Mesenchymal stem cell (in vitro differentiated cells and primary cell): ENCODE measurements around the gene WFDC8.

Source experiments
- DNase-seq: peaks from one replicate; pipeline ENCODE4 v3.0.0-alpha.2; 2013
- H2AFZ ChIP-seq: one replicate; pipeline ENCODE4 v1.6.1; 2013; ENCODE audit warnings: low read depth, mild to moderate bottlenecking, control low read depth, inconsistent platforms, low read length, moderate library complexity
- H2AK5ac ChIP-seq: 2 replicates; pipeline ENCODE4 v1.6.1; 2013; ENCODE audit warnings: low read length, moderate library complexity, mild to moderate bottlenecking, inconsistent platforms; ENCODE audit not compliant: severe bottlenecking
- H2BK120ac ChIP-seq: one replicate; pipeline ENCODE4 v1.6.1; 2013; ENCODE audit warnings: low read depth, mild to moderate bottlenecking, inconsistent platforms, low read length, moderate library complexity
- H2BK12ac ChIP-seq, 2 experiments: one replicate each; pipeline ENCODE4 v1.6.1; 2013; ENCODE audit warnings: inconsistent platforms in 2 of 2, low read length in 2 of 2, mild to moderate bottlenecking in 2 of 2, moderate library complexity in 2 of 2, control low read depth in 1 of 2
- H2BK15ac ChIP-seq: one replicate; pipeline ENCODE4 v1.6.1; 2013; ENCODE audit warnings: mild to moderate bottlenecking, low read depth, inconsistent platforms; ENCODE audit not compliant: poor library complexity, severe bottlenecking
- H2BK5ac ChIP-seq: 2 replicates; pipeline ENCODE4 v1.6.1; 2013; ENCODE audit warnings: low read depth, mild to moderate bottlenecking, low read length, control low read depth, inconsistent platforms; ENCODE audit not compliant: poor library complexity, severe bottlenecking
- H3K14ac ChIP-seq, 2 experiments: one replicate each; pipeline ENCODE4 v1.6.1; 2013; ENCODE audit warnings: inconsistent platforms in 2 of 2, low read length in 2 of 2, control low read depth in 1 of 2, mild to moderate bottlenecking in 1 of 2, moderate library complexity in 1 of 2
- H3K18ac ChIP-seq, 2 experiments: one replicate each; pipeline ENCODE4 v1.6.1; 2013; ENCODE audit warnings: inconsistent platforms in 2 of 2, low read length in 2 of 2, control low read depth in 1 of 2, low read depth in 1 of 2, mild to moderate bottlenecking in 1 of 2
- H3K23ac ChIP-seq, 2 experiments: one replicate each; pipeline ENCODE4 v1.6.1; 2013; ENCODE audit warnings: inconsistent platforms in 2 of 2, low read length in 2 of 2, mild to moderate bottlenecking in 2 of 2, moderate library complexity in 2 of 2, control low read depth in 1 of 2
- H3K27ac ChIP-seq: 2 replicates; pipeline ENCODE4 v1.5.1; 2013; ENCODE audit warnings: mild to moderate bottlenecking, moderate library complexity, low read length, control low read depth, inconsistent platforms; ENCODE audit not compliant: poor library complexity, severe bottlenecking
- H3K27me3 ChIP-seq, 2 experiments: 2 replicates each; pipeline versions ENCODE4 v1.6.1 to v1.7.0; 2013; ENCODE audit warnings: low read length in 2 of 2, mild to moderate bottlenecking in 2 of 2, moderate library complexity in 2 of 2, control low read depth in 1 of 2, inconsistent platforms in 1 of 2; ENCODE audit not compliant: control insufficient read depth in 1 of 2, insufficient read depth in 1 of 2
- H3K36me3 ChIP-seq, 2 experiments: 2 replicates each; pipeline versions ENCODE4 v1.6.1 to v1.7.0; 2013; ENCODE audit warnings: low read length in 2 of 2, control low read depth in 1 of 2, inconsistent platforms in 1 of 2, low read depth in 1 of 2, mild to moderate bottlenecking in 1 of 2; ENCODE audit not compliant: insufficient read depth in 2 of 2, control insufficient read depth in 1 of 2
- H3K4ac ChIP-seq, 2 experiments: one replicate each; pipeline ENCODE4 v1.6.1; 2013; ENCODE audit warnings: inconsistent platforms in 2 of 2, low read length in 2 of 2, mild to moderate bottlenecking in 2 of 2, moderate library complexity in 2 of 2, control low read depth in 1 of 2, low read depth in 1 of 2
- H3K4me1 ChIP-seq: 2 replicates; pipeline ENCODE4 v1.6.1; 2013; ENCODE audit warnings: low read depth, low read length, control low read depth; ENCODE audit not compliant: control insufficient read depth, insufficient read depth
- H3K4me2 ChIP-seq: 2 replicates; pipeline ENCODE4 v1.6.1; 2013; ENCODE audit warnings: low read length, mild to moderate bottlenecking, inconsistent platforms; ENCODE audit not compliant: poor library complexity, severe bottlenecking
- H3K4me3 ChIP-seq, 2 experiments: 2 replicates each; pipeline versions ENCODE4 v1.5.1 to v1.7.0; 2013; ENCODE audit warnings: low read length in 2 of 2, mild to moderate bottlenecking in 2 of 2, control low read depth in 1 of 2, low read depth in 1 of 2; ENCODE audit not compliant: insufficient read depth in 1 of 2
- H3K79me1 ChIP-seq: replicated peaks from 2 replicates; pipeline ENCODE4 v1.6.1; 2013; ENCODE audit warnings: mild to moderate bottlenecking, control low read depth, low read length, inconsistent platforms; ENCODE audit not compliant: poor library complexity, severe bottlenecking
- H3K9ac ChIP-seq: 2 replicates; pipeline ENCODE4 v1.7.0; 2013; ENCODE audit warnings: mild to moderate bottlenecking, low read length, moderate library complexity
- H3K9me3 ChIP-seq: 2 replicates; pipeline ENCODE4 v1.7.0; 2013; ENCODE audit warnings: mild to moderate bottlenecking, low read length; ENCODE audit not compliant: control insufficient read depth
- H4K8ac ChIP-seq: one replicate; pipeline ENCODE4 v1.6.1; 2013; ENCODE audit warnings: inconsistent platforms, mild to moderate bottlenecking, low read length, moderate library complexity
- H4K91ac ChIP-seq: one replicate; pipeline ENCODE4 v1.6.1; 2013; ENCODE audit warnings: mild to moderate bottlenecking, low read length, inconsistent platforms
- WGBS: methylation state at CpG from one replicate; pipeline ENCODE4 v1.1.7; 2013; ENCODE audit warnings: mixed read lengths; 5-methylcytosine and 5-hydroxymethylcytosine counted together

The WFDC8 gene

DNA sequence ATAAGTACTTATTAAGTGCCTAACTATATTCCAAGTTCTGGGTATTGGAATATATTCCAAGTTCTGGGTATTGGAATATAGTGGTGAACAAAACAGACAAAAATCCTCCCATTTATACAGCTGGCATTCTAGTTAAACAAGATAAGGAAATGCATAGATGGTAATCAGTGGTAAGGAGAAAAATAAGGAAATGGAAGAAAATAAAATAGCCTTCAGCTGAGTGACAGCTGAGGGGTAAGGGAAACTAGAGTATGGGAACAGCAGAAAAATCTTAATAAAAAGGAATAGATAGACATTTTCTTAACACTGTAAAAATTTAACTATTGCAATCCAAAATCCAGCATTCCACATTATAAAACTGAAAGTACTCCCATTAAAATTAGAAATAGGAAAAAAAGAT is 33.2 kb upstream of the WFDC8 start:
- Histone ChIP-seq H3K4ac (no peak overlapping the region), H2BK5ac (no peak overlapping the region), H3K9ac (no peak overlapping the region), H2AK5ac (no peak overlapping the region), H4K8ac (no peak overlapping the region), H3K79me1 (no peaks in the 10 kb centered on the region), H4K91ac (no peak overlapping the region), H3K36me3 (no peaks in the 10 kb centered on the region), H3K4me1 (no peaks in the 10 kb centered on the region), H3K4me3 (no peak overlapping the region), H3K4me2 (no peak overlapping the region), H3K27ac (no peak overlapping the region), H3K23ac (no peak overlapping the region), H3K27me3 (peaks cover 0 to 5% of the 10 kb centered on the region in 2 experiments), H2BK120ac (no peak overlapping the region), H2BK12ac (no peak overlapping the region), H3K14ac (no peak overlapping the region), H2AFZ (no peak overlapping the region), H2BK15ac (no peak overlapping the region), H3K9me3 (peaks cover 4% of the 10 kb centered on the region), H3K18ac (no peak overlapping the region)
- DNase-seq, result no peak

DNA sequence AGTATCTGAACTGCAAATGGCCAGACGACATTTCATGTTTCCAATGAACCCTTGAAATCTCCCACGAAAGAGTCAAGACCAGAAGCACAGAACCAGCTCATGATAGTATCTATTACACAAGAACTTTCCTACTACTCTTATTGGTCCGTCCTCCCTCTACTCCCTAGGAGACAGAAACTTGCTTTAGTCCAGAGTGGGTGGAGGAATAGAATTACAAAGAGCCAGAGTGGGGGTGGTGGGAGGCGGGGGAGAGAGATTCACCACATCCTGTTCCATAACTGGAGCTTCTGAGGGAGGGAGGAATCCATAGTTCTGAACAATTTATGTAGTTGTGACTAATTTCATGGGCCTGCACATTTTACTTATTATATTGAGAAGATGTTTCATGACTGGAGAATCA is 32.0 kb upstream of the WFDC8 start:
- WGBS, result 69% methylated on average over 3 of the region's 4 CpGs
- no peak overlapping the region for H3K14ac ChIP-seq
- H3K27me3 ChIP-seq, result peaks cover 0 to 5% of the 10 kb centered on the region in 2 experiments
- no peak overlapping the region for H2AK5ac ChIP-seq
- H3K4me1 ChIP-seq, result no peaks in the 10 kb centered on the region
- H2BK5ac ChIP-seq, result no peak overlapping the region
- H3K79me1 ChIP-seq, result no peaks in the 10 kb centered on the region
- H3K36me3 ChIP-seq, result no peaks in the 10 kb centered on the region
- no peak overlapping the region for H4K91ac ChIP-seq
- peak overlapping the region; percentile 24 for H3K9ac ChIP-seq
- no peak overlapping the region for H3K27ac ChIP-seq
- no peak overlapping the region for H3K18ac ChIP-seq
- peak; percentile 1 for DNase-seq
- H2AFZ ChIP-seq, result no peak overlapping the region
- H4K8ac ChIP-seq, result no peak overlapping the region
- H2BK12ac ChIP-seq, result no peak overlapping the region
- no peak overlapping the region for H3K4me2 ChIP-seq
- H3K9me3 ChIP-seq, result peaks cover 17% of the 10 kb centered on the region
- no peak overlapping the region for H2BK120ac ChIP-seq
- no peak overlapping the region for H3K4ac ChIP-seq
- no peak overlapping the region for H3K23ac ChIP-seq
- H2BK15ac ChIP-seq, result no peak overlapping the region
- peak overlapping the region in 1 of 2 experiments; percentile 8 for H3K4me3 ChIP-seq

DNA sequence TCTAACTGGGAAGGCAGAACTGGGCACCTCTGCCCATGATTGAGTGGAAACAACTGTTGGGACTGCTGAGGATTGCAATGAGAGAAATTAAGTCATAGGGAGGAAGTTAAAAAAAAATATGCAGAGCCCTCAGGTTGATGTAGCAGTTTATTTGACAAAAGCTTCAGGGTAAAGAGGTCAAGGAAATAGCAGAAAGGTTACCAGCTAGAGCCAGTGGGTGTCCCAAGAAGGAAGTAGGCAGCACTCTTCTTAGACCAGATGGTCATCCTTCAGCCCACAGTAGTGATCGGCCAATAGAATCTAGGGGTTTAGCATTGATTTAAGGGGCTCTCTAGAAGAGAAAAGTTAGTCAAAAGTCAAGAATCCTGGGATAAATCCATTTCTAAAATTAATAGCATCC is 28.7 kb upstream of the WFDC8 start:
- no peak overlapping the region for H2AK5ac ChIP-seq
- no peaks in the 10 kb centered on the region for H3K4me1 ChIP-seq
- no peak overlapping the region for H2BK15ac ChIP-seq
- no peak overlapping the region for H3K23ac ChIP-seq
- no peak overlapping the region for H2BK12ac ChIP-seq
- no peak overlapping the region for H3K4me2 ChIP-seq
- H3K79me1 ChIP-seq, result no peaks in the 10 kb centered on the region
- H2BK120ac ChIP-seq, result no peak overlapping the region
- no CpG with 5 or more reads among the region's 1 CpG for WGBS
- H2AFZ ChIP-seq, result no peak overlapping the region
- no peak overlapping the region for H4K91ac ChIP-seq
- H3K27ac ChIP-seq, result no peak overlapping the region
- no peak overlapping the region for H3K18ac ChIP-seq
- no peak overlapping the region for H3K9ac ChIP-seq
- H3K27me3 ChIP-seq, result no peaks in the 10 kb centered on the region
- no peak overlapping the region for H3K4me3 ChIP-seq
- H4K8ac ChIP-seq, result no peak overlapping the region
- H3K36me3 ChIP-seq, result no peaks in the 10 kb centered on the region
- no peak overlapping the region for H3K4ac ChIP-seq
- no peak for DNase-seq
- H3K14ac ChIP-seq, result no peak overlapping the region
- H2BK5ac ChIP-seq, result no peak overlapping the region
- peaks cover 31% of the 10 kb centered on the region for H3K9me3 ChIP-seq

DNA sequence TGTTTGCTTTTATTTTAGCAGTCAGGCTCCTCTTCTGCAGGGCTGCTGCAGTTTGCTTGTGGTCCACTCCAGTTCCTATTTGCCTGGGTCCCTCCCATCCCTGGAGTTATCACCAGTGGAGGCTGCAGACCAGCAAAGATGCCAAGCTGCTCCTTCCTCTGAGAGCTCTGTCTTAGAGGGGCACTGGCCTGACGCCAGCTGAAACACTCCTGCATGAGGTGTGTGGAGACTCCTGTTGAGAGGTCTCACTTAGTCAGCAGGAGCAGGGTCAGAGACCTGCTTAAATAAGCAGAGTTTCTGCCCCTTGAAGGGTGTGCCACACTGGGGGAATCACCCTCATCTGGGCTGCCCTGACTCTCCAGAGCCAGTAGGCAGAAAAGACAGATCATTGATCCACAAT is 16.2 kb upstream of the WFDC8 start:
- peaks cover 6% of the 10 kb centered on the region for H3K9me3 ChIP-seq
- H2BK5ac ChIP-seq, result no peak overlapping the region
- no peaks in the 10 kb centered on the region for H3K4me1 ChIP-seq
- WGBS, result 33% methylated on average over 1 of the region's 1 CpG
- H4K91ac ChIP-seq, result no peak overlapping the region
- no peak overlapping the region for H4K8ac ChIP-seq
- DNase-seq, result no peak
- no peak overlapping the region for H3K18ac ChIP-seq
- H2BK12ac ChIP-seq, result no peak overlapping the region
- H2BK15ac ChIP-seq, result no peak overlapping the region
- H3K79me1 ChIP-seq, result no peaks in the 10 kb centered on the region
- H2BK120ac ChIP-seq, result no peak overlapping the region
- no peaks in the 10 kb centered on the region for H3K36me3 ChIP-seq
- H3K4ac ChIP-seq, result no peak overlapping the region
- H3K9ac ChIP-seq, result no peak overlapping the region
- no peak overlapping the region for H3K14ac ChIP-seq
- H3K23ac ChIP-seq, result no peak overlapping the region
- no peak overlapping the region for H3K27ac ChIP-seq
- no peak overlapping the region for H3K4me3 ChIP-seq
- no peak overlapping the region for H3K4me2 ChIP-seq
- peaks cover 0 to 23% of the 10 kb centered on the region in 2 experiments for H3K27me3 ChIP-seq
- H2AFZ ChIP-seq, result no peak overlapping the region
- no peak overlapping the region for H2AK5ac ChIP-seq
